ENCODE results near the gene INPP5J.

DNA sequence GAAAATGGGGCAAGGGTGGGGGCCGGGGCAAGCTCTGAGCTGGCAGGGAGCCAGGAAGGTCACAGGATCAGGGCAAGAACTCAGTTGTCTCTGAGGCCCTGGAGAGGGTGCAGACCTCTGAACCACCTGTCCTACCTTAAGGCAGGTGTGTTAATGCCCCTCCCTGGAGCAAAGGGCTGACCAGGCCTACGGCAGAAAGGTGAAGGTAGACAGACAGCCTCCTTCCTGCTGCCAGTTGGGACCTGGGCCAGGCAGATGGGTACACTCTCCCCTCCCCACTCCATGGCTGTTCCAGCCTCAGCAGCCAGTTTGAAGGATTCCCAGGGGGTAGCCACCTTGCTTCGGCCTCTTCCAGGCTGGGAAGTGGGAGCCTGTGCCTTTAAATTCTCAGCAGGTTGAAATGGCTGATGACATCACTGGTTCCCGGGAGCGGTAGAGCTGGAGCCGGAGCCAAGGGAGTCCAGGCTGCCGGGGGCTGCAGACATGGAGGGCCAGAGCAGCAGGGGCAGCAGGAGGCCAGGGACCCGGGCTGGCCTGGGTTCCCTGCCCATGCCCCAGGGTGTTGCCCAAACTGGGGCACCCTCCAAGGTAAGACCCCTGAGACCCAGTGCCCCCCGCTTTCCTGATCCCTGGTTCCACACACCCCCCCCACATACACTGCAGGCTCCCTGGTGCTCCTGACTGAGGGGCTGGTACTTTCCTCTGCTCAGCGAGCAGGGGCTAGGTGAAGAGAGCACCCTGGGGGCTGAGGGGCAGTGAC lies at the start of gene INPP5J:
- TF ChIP-seq GATA2 (IDR thresholded peaks at IDR 0.05; ENCODE audit: low read depth, low read length) (no peak), GATA3 (IDR thresholded peaks at IDR 0.05; ENCODE audit: low read depth, low read length) (no peak)

Measured in SH-SY5Y (cell line).